GM21423 (cell line): ENCODE measurements around the gene CACNA1F.

Experiments used
- ATAC-seq: cut with Tn5 transposase; IDR thresholded peaks from one replicate; pipeline ENCODE4 v1.9.1; 2021; ENCODE audit warnings: mild to moderate bottlenecking, moderate library complexity; ENCODE audit not compliant: unreplicated experiment

The CACNA1F gene

DNA sequence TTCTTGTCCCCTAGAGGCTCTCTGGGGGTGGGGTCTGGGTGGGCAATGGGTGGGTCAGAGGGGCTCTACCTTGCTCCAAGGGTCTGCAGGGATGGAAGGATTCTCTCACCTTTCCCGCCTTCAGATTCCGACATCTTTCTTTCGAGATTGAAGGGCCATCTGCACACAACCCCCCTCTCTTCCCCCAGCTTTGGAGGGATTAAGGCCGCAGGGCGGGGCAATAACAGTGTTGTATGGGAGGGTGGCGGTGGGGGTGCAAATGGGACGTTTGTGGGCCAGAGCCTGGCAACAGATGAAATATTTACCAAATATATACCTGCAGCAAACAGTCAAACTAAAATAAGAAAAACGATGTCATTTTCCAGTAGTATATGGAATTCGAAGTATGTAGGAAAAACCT is at the start of gene CACNA1F:
Gene CACNA1F, minus strand, starts transcription at position 165 of the 400 bp plus-strand sequence. Its CDS starts 31 bp downstream, at position 134.
- no peak for ATAC-seq

DNA sequence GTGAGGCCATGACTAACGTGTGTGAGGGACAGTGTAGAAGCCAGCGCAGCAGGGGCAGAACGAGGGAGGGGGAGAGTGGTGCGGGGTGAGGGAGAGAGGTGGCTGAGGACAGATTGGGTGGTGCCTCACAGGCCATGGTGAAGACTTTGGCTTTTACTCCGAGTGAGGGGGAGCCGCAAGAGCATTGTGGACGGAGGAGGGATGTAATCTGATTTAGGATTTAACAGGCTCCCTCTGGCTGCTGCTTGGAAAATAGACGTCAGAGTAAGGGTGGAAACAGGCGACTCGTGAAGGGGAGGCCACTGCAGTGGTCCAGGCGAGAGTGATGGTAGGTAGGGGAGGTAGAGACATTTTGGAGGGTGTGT is 49.5 kb upstream of the CACNA1F start:
- no peak for ATAC-seq

DNA sequence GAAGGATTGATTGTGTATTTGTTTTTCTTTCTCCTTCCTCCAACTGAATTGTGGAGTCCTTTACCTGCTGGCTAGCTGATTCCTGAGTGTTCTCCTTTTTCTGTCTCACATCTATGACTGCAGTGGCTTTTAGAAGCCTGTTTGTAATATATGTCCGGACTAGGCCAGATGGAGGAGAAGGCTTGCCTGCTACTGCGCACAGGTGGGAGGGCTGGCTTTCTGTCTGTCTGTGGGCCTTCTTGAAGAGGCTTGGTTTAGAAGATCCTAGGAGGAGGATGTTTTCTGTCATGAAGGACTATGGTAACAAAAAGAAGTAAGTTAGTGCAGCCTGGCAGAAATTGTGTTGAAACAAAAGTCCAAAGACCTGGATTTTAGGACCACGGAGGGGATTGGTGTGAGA is 44.9 kb upstream of the CACNA1F start:
- ATAC-seq = no peak

DNA sequence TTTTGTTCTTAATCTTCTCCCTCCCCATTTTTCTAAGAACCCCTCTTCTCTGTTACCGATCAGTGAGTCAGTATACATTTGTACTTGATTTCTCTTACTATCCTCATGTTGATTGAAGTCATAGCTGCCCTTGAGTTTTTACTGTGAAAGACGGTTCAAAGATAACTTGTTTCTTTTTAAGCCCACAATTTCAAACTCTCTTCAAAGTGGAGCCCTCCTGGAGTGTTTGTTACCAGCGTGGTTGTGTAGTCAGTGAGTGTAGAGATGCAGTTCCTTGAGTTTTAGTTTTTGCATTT is 44.3 kb upstream of the CACNA1F start:
- no peak for ATAC-seq

DNA sequence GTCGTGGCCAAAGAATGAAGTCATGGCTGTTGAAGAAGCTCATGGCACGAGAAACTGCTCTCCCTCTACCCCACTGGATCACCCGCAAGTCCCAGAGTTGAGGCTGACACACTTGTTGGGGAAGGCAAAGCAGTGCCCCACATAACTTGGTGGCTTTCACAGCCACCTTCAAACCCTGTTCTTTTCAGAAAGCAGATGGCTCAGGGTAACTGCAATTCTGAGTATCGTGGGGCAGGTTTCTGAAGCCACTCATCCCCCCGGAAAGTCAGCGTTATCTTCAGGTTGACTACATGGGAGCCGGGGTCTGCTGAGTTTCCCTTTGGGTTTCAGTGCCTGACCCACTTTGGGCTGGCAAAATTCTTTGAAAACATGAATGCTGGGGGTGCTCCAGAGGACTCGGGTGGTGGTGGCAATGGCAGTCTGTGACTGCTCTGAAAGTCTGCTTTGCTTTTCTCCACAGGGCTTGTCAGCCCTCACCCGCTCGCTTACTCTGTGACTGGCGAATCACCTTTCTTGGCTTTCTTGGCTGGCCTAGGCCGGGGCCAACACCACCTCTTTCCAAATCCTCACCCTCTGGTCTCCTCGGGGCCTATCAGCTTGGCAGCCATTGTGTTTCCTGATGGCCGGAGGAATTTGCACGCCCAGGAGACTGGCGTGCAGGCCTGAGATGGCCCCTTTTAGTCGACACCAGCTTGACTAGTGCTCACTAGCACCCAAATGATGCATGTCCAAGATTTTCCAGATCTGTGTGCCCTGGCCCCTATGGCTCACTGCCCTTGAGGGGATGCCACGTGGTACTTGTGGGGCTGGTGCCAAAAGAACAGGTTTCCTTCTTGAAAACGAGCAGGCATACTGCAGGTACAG is 43.8 kb upstream of the CACNA1F start:
- ATAC-seq = no peak

DNA sequence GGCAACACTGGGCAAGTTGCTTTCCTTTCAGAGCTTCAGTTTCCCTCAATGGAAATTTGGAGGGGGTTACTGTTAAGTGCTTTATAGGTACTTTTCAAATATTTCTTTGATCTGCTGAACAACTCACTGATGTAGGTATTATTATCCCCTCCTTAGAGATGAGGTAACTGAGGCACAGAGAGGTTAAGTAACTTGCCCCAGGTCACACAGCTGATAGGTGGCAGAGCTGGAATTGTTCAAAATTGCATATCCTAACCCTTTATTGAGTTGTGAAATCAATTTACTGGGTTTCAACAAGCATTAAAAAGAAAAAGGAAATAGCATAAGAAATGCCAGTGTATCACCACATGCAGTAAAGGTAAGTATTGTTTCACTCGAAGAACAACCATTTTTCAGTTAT is 43.1 kb upstream of the CACNA1F start:
- no peak for ATAC-seq

DNA sequence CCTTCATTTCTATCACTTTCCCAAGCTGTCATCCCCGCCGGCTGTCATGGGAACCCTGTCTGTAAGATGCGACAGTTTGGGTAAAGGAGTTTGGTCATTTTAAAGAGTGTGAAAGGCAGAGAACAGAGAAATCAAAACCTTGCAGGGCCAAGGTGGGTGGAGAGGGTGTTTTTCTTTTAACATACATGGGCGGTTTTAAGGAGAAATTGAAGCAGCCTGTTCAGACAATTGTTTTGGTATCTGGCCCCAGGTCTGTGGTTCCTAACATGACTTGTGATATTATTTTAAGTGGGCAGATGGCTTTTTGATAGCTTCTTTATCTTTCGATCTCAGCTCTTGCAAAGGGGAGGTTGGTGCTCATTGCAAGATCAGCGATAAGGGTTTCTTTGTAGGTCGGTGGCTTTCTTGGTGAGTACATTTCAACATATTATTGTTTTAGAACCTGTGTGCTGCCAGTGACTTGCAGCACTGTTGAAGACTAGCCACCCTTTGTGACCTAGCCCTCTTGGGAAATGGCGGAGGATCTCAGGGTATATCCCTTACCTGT is 40.1 kb upstream of the CACNA1F start:
- no peak for ATAC-seq

DNA sequence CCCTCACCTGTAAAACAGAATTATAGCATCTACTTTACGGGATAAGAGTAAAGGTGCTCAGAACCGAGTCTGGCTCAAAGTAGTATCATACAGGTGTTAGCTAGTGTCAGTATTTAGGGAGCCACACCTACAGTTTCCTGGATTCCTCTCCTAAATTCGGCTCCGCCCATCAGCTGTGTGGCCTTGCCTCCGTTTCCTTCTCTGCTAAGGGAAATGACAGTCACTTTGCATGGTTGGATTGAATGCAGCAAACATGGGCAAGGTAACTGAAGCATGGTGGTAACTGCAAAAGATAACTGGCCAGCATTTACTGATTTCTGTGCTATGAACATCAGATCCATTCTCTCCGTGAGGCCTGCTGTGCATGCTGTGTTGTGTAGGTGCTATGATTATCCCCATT is 39.3 kb upstream of the CACNA1F start:
- no peak for ATAC-seq

DNA sequence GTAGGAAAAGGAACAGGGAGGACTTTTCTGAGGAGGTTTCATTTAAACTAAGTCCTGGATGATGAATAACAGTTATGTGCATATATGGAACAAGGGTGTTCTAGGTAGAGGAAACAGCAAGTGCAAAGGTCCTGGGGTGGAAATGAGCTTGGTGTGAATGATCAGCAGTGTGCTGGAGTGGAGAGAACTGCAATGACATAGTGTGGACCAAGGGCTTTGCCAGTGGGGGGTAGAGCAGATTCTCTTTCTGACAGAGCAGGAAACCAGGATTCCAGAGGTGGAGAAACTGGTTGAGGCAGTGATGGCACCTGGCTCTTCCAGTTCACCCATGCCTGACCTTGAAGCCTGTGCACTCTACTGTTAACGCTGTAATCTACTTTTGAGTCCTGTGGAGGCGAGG is 38.2 kb upstream of the CACNA1F start:
- no peak for ATAC-seq

DNA sequence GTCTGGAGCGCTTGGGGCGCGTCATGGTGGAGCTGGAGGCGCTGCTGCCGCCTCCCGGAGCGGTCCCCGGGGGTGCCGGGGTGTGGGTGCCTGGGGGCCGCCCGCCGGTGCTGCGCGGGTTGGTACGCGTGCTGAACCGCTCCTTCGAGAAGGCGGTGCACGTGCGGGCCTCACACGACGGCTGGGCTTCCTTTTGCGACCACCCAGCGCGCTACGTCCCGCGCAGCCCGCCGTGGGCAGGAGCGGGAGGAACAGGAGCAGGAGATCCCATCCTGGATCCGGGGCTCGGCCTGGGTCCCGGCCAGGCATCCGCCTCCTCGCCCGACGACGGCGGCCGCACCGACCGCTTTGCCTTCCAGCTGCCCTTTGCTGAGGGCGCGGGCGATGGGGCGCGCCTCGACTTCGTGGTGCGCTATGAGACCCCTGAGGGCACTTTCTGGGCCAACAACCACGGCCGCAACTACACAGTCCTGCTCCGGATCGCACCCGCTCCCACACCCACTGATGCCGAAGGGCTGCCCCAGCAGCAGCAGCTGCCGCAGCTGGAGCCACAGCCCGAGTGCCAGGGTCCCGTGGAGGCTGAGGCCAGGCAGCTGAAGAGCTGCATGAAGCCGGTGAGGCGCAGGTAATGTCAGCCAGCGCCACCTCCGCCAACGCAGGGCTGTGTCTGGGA is 37.2 kb upstream of the CACNA1F start:
- ATAC-seq = no peak

DNA sequence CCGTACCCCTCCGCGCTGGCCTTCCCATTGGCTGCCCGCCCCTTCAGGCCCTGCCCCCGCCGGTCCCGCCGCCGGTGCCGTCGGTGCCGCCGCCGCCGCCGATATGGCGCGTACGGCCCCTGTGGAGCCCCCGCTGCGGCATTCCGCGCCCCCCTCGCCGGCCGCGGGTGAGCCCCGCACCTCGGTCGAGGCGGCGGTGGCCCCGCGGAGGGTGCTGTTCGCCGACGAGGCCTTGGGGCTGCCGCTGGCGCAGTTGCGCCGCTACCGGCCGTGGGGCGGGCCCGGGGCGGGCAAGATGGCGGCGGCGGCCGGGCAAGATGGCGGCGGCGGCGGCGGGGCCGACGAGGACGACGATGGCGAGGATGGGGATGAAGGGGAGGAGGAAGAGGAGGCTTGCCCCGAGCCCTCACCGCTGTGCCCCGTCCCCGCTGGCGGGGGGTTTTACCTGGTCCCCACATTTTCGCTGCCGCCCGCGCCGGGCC is 36.7 kb upstream of the CACNA1F start, which contains the start of gene PPP1R3F:
Gene PPP1R3F, plus strand, starts transcription at position 27 of the 482 bp plus-strand sequence. Its CDS starts 77 bp downstream, at position 104.
- ATAC-seq = peak; percentile 21

DNA sequence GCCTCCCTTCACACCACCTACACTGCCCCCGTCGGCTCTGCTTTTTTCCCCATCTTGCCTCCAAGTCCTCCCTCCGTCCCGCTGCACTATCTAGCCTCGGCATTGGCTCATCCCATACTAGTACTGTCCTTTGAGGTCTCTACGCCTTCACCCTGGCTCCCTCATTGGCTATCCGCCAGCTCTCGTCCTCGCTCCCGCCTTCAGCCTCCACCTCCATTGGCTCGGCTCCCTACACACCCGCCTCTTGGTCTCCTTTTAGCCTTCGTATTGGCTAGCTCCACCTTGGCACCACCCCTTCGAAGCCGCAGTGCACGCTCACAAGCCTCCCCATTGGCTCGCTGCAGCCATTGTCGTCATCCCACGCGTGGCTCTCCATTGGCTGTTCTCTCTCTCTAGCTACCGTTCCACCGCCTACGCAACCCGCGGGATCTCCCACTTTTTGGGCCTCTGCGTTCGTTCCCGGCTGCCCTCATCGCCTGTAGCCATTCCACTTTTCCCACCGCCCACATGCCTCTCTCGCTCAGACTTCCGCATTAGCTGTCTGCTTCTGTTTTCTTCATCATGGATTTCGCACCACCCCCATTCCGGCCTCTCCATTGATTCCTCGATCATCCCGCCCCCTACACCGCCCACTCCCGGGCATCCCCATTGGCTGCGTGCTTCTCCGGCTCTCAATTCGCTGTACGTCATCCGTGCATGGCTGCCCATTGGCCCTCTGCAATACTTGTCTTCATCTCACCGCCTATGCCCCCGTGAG is 36.0 kb upstream of the CACNA1F start:
- peak; percentile 82 for ATAC-seq

DNA sequence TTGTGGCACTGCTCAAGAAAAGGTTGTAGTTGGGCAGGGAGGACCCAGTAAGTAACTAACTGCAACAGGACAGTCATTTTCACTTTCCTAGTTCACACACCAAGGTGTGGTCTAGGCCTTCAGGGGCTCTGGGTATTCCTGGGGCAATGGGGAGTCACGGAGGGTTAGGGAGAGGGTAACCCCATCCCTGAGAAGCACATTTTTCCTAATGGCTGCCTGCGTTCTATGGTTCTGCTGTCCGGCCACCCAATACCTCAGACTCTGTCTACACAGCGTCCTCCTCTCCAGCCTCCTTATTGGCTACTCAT is 35.5 kb upstream of the CACNA1F start:
- ATAC-seq = no peak

DNA sequence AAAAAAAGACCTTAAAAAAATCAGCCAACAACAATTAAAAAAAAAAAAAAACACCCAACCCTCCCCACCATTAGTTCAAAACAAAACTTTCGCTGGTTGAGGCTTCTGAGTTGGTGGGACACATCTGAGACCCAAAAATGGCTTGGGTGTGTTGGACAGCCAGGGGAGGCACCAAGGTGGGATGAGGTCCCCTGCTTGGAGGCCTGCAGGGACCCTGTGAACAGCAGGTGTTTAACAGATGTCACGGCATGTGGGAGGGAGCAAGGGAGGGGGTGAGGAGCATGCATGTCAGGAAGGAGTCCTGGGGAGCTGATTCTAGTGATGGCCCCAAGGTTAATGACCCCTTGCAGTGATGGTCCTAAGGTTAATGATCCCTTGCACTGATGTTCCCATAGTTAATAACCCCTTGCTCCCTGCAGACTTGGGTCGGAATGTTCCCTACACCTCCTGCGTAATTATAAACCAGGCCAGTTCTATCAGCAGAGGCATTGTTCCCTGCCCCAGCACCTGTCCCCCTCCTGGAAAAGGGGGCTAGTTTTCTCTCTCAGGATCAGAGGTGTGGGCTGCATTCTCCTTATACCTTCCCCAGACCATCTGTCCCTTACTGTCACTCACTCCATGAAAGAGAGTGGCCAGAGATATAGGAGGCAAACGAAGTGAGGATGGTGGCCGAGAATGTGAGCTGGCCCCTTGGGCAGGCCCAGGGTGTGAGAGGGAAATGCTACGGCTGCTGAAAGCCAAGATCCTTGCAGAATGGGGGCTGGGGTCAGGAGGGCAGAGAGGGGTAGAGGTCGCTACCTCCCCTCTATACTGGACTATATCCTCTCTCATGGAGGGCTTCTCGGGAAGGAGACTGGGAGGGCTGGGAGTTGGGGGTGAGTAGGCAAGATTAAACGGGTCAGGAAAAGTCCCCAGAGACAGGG is 33.6 kb upstream of the CACNA1F start:
- no peak for ATAC-seq

DNA sequence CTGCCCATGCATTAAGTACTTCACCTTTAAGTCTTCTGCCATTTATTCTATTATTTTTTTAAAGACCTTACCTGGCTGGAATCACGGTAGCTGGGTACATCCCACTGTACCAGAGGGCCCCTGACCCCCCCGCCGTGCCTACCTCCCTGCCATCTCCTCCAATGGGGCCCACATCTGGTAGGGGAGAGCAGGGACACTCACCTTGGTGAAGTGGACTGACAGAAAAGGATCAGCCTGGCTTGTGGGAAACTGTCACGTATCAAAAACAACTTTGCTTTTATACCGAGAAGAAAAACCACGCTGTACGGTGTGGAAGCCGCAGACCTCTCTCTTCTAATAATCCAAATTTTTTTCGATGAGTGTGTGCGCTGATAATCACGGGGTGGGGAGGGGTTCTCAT is 31.3 kb upstream of the CACNA1F start, which contains the start of gene FOXP3:
Gene FOXP3, minus strand, starts transcription at position 251 of the 400 bp plus-strand sequence. CDS start 6,205 bp downstream, outside the sequence.
- ATAC-seq = no peak

DNA sequence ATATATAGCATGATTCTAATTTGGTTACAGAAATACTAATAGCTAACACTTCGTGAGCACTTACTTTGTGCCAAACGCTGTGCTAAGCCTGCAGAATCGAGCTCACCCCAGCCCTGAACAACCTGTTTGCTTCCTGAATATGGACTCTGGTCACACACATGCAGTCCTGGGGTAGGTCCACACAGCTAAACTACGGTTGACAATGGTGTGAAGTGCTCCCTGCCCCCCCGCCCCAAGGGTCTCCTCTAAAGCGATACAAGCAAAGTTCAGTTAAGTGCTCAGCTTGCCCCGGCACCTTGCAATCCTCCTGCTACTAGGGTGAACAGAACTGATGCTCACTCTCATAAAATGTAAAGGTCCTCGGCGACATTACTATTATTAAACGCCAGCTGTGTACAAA is 30.5 kb upstream of the CACNA1F start:
- no peak for ATAC-seq

DNA sequence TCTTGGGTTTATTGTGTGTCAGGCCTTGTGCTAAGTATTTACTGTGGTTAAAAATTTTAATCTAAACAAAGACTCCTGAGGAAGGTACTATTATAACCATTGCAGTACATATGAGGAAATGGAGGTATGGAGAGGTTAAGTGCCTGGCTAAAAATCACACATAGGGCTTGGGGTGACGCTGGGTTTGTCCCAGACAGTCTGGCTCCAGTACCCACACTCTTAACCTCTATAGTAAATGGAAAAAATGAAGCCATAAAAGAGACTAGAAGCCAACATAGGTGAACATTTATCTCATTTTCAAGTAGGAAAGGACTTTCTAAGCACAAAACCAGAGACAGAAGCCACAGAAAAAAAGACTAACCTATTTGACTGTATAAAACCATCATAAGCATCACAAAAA is 29.5 kb upstream of the CACNA1F start:
- ATAC-seq = no peak

DNA sequence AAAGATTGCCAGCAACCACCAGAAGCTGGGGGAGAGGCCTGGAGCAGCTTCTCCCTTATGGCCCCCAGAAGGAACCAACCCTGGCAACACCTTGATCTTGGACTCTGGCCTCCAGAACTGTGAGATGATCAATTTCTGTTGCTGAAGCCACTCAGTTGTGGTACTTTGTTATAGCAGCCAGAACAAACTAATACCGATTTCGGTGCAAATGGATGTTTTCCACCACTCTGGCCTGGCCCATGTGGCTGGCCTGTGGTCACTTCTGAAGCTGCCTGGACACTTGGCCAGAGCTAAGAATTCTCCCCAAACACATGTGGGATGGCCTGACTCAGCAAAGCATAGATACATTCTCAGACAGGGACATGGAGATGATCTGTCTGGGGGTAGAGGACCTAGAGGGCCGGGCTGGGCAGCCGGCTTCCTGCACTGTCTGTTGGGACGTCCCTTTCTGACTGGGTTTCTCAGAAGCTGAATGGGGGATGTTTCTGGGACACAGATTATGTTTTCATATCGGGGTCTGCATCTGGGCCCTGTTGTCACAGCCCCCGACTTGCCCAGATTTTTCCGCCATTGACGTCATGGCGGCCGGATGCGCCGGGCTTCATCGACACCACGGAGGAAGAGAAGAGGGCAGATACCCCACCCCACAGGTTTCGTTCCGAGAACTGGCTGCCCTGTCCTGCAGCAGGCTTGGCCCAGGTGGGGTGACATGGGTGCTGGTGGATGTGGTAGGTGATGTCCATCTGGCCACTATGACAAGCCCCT is 27.3 kb upstream of the CACNA1F start:
- no peak for ATAC-seq

DNA sequence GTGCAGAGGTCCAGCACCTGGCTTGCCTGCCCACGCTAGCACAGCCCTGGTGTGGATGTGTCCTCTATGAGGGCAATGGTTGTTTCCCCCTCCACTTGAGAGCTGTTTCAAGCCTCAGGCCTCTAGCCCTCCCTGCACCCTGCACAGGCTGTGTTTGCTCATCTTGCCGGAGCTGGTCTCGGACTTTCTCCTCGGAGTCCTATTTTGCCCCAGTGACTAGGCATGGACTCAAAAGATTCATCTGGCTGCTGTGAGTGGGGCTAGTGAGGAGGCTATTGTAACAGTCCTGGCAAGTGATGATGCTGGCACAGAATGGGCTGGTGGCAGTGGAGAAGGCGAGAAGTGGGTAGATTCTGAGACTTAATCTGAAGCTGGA is 25.6 kb upstream of the CACNA1F start:
- ATAC-seq = no peak
